Fibroblast of lung (primary cell): ENCODE data around the gene MOXD1. TPM values are rescaled to one million over a fixed set of nuclear protein-coding genes. Genes with fewer than 3 reads are reported as not detected.

Source experiments
- DNase-seq, 2 donors: peaks; one replicate each; pipeline versions ENCODE4 v3.0.0 to v3.0.0-alpha.2; 2010; ENCODE audit warnings: low read depth in 2 of 2
- H2AFZ ChIP-seq: 2 replicates; pipeline ENCODE4 v1.5.1; 2012; ENCODE audit warnings: low read length, control low read depth, inconsistent platforms
- H3K27ac ChIP-seq: 2 replicates; pipeline ENCODE4 v1.5.1; 2011; ENCODE audit warnings: low read length, control low read depth; ENCODE audit not compliant: insufficient read depth
- H3K27me3 ChIP-seq: 2 replicates; pipeline ENCODE4 v1.5.1; 2011; ENCODE audit warnings: mild to moderate bottlenecking, low read length; ENCODE audit not compliant: control insufficient read depth, insufficient read depth
- H3K36me3 ChIP-seq: 2 replicates; pipeline ENCODE4 v1.5.1; 2011; ENCODE audit warnings: low read length; ENCODE audit not compliant: control insufficient read depth, insufficient read depth
- H3K4me1 ChIP-seq: 2 replicates; pipeline ENCODE4 v1.5.1; 2011; ENCODE audit warnings: low read length; ENCODE audit not compliant: control insufficient read depth, insufficient read depth; ENCODE audit errors: extremely low read depth
- H3K4me2 ChIP-seq: 2 replicates; pipeline ENCODE4 v1.5.1; 2011; ENCODE audit warnings: low read length, control low read depth; ENCODE audit not compliant: insufficient read depth; ENCODE audit errors: extremely low read depth
- H3K4me3 ChIP-seq, 4 experiments: fragments of 200-600 bp in 1 of 4; sonication (generic) in 1 of 4; replicated peaks in 1 of 4; 2 replicates each; pipeline ENCODE4 v1.5.1; 2011 to 2016; ENCODE audit warnings: low read length in 4 of 4, low read depth in 3 of 4, mild to moderate bottlenecking in 3 of 4, control low read depth in 2 of 4, inconsistent platforms in 1 of 4, mixed read lengths in 1 of 4; ENCODE audit not compliant: insufficient read depth in 1 of 4; ENCODE audit errors: control extremely low read depth in 1 of 4
- H3K79me2 ChIP-seq: 2 replicates; pipeline ENCODE4 v1.5.1; 2012; ENCODE audit warnings: mild to moderate bottlenecking, low read length, inconsistent platforms; ENCODE audit not compliant: control insufficient read depth, insufficient read depth
- H3K9ac ChIP-seq: 2 replicates; pipeline ENCODE4 v1.5.1; 2011; ENCODE audit warnings: mild to moderate bottlenecking, low read length, control low read depth; ENCODE audit not compliant: insufficient read depth
- H3K9me3 ChIP-seq: 2 replicates; pipeline ENCODE4 v1.5.1; 2012; ENCODE audit warnings: low read depth, low read length; ENCODE audit not compliant: control insufficient read depth, insufficient read depth
- H4K20me1 ChIP-seq: 2 replicates; pipeline ENCODE4 v1.5.1; 2011; ENCODE audit warnings: low read length; ENCODE audit not compliant: control insufficient read depth, insufficient read depth; ENCODE audit errors: extremely low read depth
- EZH2 ChIP-seq: IDR thresholded peaks from 2 replicates; pipeline ENCODE4 v1.5.1; 2012; ENCODE audit warnings: low read length, control low read depth, mild to moderate bottlenecking; ENCODE audit errors: missing control alignments
- polyA plus RNA-seq, 2 donors: library from polyadenylated mRNA; depleted of rRNA in 1 of 2; stranded (reverse) in 1 of 2; unstranded in 1 of 2; fragments of >200 nt; gene quantifications; 2 replicates each; pipeline ENCODE4 v1.2.1, GENCODE V29; 2011 to 2012; ENCODE audit warnings: missing spikeins in 1 of 2
- total RNA-seq: library from RNA; depleted of rRNA; stranded (reverse); fragments of >200 nt; gene quantifications from 2 replicates; pipeline ENCODE4 v1.2.1, GENCODE V29; 2014
- TF ChIP-seq, protein P1 (sequence below), 2 donors: IDR thresholded peaks in 1 of 2; conservative IDR thresholded peaks in 1 of 2; 1 replicate in 1 of 2; 2 replicates in 1 of 2; pipeline ENCODE4 v1.5.1; 2011 to 2012; ENCODE audit warnings: low read length in 2 of 2, control low read depth in 1 of 2, inconsistent platforms in 1 of 2, low read depth in 1 of 2, mild to moderate bottlenecking in 1 of 2

The MOXD1 gene
- total and polyA plus RNA-seq, 2 donors (not counting 1 experiment from before 2014, with no cell fraction given) = 89.8 to 100 TPM

DNA sequence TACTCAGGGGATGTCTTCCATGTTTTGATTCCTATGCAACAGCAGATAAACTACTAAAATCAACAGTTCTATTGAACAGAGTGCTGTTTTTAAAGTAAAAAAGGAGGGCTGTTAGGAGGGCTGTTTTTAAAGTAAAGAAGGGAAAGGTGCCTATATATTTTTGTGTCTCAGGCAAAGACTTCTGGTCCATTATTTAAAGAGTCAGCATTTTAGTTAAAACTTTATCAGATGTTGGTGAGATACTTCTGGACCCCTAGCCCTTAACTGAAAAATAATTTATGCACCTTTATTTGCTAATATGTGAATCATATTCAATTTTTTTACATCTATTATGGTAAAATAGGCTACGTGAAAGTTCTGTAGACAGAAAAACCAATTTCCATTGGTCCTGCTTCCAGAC lies 144.8 kb downstream of the MOXD1 start:
- TF ChIP-seq EZH2 = no peak
- TF ChIP-seq, protein P1, sequence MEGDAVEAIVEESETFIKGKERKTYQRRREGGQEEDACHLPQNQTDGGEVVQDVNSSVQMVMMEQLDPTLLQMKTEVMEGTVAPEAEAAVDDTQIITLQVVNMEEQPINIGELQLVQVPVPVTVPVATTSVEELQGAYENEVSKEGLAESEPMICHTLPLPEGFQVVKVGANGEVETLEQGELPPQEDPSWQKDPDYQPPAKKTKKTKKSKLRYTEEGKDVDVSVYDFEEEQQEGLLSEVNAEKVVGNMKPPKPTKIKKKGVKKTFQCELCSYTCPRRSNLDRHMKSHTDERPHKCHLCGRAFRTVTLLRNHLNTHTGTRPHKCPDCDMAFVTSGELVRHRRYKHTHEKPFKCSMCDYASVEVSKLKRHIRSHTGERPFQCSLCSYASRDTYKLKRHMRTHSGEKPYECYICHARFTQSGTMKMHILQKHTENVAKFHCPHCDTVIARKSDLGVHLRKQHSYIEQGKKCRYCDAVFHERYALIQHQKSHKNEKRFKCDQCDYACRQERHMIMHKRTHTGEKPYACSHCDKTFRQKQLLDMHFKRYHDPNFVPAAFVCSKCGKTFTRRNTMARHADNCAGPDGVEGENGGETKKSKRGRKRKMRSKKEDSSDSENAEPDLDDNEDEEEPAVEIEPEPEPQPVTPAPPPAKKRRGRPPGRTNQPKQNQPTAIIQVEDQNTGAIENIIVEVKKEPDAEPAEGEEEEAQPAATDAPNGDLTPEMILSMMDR (conservative IDR thresholded peaks at IDR 0.05 in 1 of 2, IDR thresholded peaks at IDR 0.05 in 1 of 2; ENCODE audit: low read depth in 1 of 2, low read length in 2 of 2) = no peak
- Histone ChIP-seq H4K20me1 (no peaks in the 10 kb centered on the region), H3K4me1 (no peaks in the 10 kb centered on the region), H3K36me3 (no peaks in the 10 kb centered on the region), H3K27ac (no peak overlapping the region), H2AFZ (no peak overlapping the region), H3K27me3 (peaks cover 2% of the 10 kb centered on the region), H3K9me3 (no peaks in the 10 kb centered on the region), H3K79me2 (no peaks in the 10 kb centered on the region), H3K9ac (no peak overlapping the region), H3K4me2 (no peak overlapping the region), H3K4me3 (no peak overlapping the region)
- no peak for DNase-seq

DNA sequence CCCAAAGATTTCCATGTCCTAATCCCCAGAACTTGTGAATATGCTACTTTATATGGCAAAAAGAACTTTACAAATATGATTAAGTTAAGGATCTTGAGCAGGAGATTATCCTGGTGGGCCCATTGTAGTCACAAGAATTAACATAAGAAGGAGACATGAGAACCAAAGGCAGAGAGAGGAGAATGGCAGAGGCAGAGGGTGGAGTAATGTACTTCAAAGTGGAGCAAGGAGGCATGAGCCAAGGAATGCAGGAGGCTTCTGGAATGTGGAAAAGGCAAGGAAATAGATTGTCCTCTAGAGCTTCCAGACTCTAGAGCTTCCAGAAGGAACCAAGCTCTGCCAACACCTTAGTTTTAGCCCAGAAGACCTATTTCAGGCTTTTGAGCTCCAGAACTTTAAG lies 147.4 kb downstream of the MOXD1 start:
- H2AFZ ChIP-seq = no peak overlapping the region

DNA sequence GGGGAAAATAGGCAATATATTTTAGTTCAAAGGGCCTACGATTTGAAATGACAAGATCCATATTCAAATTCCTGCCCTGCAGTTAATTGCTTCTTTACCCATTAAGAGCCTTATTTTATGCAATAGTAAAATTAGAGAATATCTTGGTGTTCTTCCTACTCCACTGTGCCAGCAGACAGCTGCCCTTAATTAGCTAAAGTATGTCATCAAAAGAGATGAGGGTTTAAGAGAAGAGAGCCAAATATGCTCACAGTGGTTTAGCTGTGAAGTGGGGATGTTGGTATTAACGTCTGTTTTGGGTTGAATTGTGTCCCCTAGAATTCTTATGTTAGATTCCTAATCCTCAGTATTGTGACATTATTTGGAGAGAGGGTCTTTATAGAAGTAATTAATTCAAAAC lies 148.1 kb downstream of the MOXD1 start:
- Histone ChIP-seq H3K27me3 (peaks cover 2% of the 10 kb centered on the region), H3K9me3 (no peaks in the 10 kb centered on the region), H4K20me1 (no peaks in the 10 kb centered on the region), H2AFZ (no peak overlapping the region), H3K27ac (no peak overlapping the region), H3K4me2 (no peak overlapping the region), H3K4me3 (no peak overlapping the region), H3K36me3 (no peaks in the 10 kb centered on the region), H3K4me1 (no peaks in the 10 kb centered on the region), H3K9ac (no peak overlapping the region), H3K79me2 (no peaks in the 10 kb centered on the region)
- no peak for DNase-seq
- no peak for TF ChIP-seq EZH2
- TF ChIP-seq, protein P1 (conservative IDR thresholded peaks at IDR 0.05 in 1 of 2, IDR thresholded peaks at IDR 0.05 in 1 of 2; ENCODE audit: low read depth in 1 of 2, low read length in 2 of 2) = no peak

More for the DNA sequence above, 147.4 kb downstream of the MOXD1 start:
- Histone ChIP-seq H3K79me2 (no peaks in the 10 kb centered on the region), H3K4me3 (no peak overlapping the region), H4K20me1 (no peaks in the 10 kb centered on the region), H3K4me2 (no peak overlapping the region), H3K27me3 (peaks cover 2% of the 10 kb centered on the region), H3K9ac (no peak overlapping the region), H3K36me3 (no peaks in the 10 kb centered on the region), H3K4me1 (no peaks in the 10 kb centered on the region), H3K9me3 (no peaks in the 10 kb centered on the region), H3K27ac (no peak overlapping the region)
- DNase-seq = no peak
- no peak for TF ChIP-seq EZH2
- TF ChIP-seq, protein P1 (conservative IDR thresholded peaks at IDR 0.05 in 1 of 2, IDR thresholded peaks at IDR 0.05 in 1 of 2; ENCODE audit: low read depth in 1 of 2, low read length in 2 of 2) = no peak
